GM18861 (cell line): ENCODE results near the gene PTPRK.
"Not testable (repeated sequence)": the region's sequence is repeated elsewhere in the genome, so short reads cannot be mapped to it uniquely, and the experiment has no call there.

Source experiments
- ATAC-seq: cut with Tn5 transposase; IDR thresholded peaks from one replicate; pipeline ENCODE4 v1.9.1; 2021; ENCODE audit not compliant: unreplicated experiment

PTPRK gene

DNA sequence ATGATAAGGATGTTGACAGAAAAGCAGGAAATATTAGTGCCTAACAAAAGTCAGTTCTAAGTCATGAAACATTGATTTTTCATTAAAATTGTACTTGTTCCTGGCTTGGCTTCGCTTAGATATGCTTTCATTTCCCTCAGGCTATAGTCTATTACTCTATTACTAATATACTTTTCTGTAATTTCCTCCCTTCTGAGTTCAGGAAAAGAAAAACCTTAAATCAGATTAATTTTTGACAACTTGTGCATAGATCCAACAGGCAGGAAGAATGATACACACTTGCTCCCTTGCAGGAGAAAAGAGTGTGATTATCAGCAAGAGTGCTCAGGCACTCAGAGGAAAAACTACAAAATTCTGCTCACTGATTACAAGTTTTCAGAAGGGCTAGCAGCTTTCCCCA, 474.4 kb downstream of the PTPRK start:
- ATAC-seq = no peak

DNA sequence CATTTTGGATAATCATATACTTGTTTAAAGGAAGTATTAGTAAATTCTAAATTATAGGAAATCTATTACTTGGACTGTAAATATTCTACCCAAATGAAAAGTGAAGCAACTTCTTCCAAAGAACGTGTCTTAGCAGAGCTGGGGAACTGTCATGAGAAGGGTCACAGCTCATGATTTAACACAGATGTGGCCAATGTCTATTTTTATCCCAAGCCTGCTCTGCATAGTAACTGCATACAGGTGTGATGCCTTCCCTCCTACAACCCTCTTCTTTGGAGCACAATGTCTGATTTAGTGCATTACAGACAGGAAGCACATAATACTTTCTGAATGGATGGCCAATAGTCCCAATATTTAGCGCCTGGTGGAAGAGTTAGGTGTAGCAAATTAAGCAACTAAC, 480.9 kb downstream of the PTPRK start:
- no peak for ATAC-seq

DNA sequence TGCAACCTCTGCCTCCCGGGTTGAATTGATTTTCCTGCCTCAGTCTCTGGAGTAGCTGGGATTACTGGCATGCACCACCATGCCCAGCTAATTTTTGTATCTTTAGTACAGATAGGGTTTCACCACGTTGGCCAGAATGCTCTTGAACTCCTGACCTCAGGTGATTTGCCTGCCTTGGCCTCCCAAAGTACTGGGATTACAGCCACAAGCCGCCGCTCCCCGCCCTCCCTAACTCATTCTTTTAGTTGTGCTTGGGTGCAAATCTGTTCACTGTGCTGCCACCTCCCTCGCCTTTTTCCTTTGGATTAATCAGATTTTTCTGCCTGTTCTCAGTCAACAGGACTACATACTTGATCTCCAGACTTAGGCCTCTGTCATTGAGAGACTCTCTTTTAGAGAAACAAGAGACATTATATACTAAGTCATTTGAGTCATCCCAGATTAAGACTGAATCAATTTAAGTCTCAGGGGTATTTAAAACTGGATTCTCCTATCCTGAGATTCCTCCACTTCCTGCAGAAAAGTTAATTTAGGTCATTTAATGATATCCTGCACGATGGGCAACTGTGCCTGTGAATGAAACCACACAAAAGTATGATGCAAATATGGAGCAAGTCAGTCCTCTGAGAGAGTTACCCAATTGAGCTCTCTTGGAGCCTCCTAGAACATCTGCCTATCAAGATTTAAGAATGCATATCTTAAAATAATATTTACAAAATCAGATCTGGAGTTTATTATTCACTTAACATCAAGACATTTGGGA, 483.4 kb downstream of the PTPRK start:
- no peak for ATAC-seq

DNA sequence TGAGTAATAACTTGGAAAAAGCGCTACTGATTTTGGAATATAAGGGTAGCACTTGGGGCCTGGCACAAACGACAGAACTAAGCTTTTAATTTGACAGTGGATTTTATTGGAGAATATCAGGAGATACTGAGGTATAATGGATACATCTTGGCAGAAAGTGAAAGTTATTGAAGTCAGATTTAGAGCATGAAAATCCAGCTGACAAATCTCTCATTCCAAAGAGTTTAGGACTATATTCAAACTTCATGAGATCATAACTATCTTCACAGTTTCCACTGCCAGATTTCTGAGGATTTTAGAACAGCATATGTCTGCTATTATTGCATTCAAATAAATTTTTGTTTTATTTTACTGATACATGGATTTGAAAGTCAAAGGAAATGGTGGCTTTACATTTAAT, 487.2 kb downstream of the PTPRK start:
- ATAC-seq = no peak

DNA sequence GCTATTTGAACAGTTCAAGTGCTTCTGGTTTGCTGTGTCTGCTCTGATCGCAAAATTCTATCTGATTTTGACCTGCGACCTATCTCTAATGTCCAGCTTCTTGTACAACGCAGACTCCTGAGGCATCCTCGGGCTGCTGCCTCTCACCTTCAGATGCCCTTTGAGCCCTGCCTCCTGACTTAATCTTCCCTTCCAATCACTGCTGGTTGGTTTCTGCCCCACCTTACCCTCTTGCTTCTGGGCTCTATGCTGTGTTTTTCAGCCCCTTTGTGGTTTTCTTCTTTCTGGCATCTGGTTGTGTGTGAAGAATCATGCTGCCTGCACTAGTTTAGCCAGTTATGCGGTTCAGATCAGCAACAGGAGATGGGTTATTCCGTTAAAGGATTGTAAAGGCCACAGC, 488.4 kb downstream of the PTPRK start:
- no peak for ATAC-seq

DNA sequence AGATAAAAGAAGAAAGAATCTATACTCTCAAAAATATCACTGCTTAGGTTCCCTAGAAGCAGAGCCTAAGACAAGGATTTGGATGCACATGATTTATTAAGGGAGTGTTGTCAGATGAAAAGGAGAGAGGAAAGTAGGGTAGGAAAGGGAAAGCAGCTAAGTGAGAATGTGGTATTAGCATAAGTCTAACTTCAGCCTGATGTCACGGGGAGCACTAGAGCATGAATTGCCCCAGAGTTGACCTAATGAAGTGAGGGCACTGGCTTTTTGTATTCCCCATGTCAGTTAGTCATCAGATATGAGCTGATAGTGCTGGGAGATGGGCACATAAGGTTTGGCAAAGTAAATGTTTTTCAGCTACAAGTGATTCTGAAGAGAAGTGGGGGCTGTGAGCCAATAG, 490.6 kb downstream of the PTPRK start:
- ATAC-seq = peak; percentile 82

DNA sequence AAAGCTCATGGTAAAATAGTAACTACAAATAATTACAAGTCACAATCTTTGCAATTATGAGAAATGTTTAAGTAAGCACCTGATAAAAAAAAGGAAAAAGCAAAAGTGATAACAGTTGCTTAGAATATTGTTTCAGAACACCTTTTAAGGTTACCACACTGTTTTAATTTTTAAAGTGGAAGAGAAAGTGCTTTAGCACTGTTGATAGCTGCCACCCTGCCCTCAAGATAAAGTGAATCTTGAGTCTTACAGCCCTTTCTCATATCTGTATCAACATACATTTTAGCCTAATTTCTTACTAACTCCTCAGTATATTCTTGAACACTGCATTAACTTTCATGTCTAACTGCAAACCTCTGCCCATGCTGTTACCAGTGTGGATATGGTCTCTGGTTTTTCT, 492.2 kb downstream of the PTPRK start:
- no peak for ATAC-seq

DNA sequence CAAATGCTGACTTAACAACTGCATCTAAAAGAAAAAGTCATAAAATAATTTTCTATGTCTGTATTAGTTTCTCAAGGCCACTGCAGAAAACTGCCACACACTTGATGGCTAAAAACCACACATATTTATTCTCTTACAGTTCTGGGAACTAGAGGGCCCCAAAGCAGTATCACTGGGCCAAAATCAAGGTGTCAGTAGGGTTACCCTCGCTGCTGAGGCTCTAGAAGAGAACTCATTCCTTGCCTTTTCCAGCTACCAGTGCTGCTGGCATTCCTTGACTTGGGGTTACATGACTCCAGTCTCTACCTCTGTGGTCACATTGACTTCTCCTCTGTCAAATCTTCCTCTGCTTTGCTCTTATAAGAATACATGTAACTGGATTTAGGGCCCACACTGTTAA, 494.9 kb downstream of the PTPRK start:
- no peak for ATAC-seq

DNA sequence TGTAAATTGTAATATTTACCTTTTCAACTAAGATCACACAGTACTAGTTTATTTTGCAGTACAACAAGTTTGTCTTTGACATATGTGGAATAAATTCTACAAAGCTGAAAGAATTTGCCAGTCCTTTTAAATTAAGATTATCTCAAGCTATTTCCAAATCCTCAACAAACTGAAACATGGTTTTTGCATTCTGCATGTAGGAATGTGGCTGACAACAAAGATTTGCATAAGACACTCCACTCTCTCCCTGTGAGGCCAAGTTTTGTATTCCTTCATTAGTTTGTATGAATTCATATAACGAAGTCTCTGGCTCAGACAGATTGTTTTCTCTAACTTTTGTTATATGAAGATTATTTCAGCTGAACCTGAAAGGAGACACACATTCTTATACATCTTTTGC, 495.4 kb downstream of the PTPRK start:
- no peak for ATAC-seq

DNA sequence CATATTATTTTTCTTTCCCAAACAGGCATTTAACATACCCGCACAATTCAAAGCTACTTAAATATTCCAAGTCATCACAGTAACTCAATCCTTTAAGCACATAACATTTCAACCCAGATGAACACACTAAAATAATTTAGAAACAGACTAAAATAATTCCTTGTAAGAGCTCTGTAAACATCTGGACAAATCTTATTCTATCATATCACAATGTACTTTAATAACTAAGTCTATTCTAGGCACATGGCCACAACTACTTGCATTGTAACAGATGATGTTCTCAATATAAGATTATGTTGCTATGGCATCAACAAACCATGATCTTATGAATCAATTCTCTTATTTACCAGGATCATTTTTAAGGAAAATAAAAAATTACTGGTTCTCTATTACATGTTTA, 496.4 kb downstream of the PTPRK start:
- ATAC-seq = no peak

DNA sequence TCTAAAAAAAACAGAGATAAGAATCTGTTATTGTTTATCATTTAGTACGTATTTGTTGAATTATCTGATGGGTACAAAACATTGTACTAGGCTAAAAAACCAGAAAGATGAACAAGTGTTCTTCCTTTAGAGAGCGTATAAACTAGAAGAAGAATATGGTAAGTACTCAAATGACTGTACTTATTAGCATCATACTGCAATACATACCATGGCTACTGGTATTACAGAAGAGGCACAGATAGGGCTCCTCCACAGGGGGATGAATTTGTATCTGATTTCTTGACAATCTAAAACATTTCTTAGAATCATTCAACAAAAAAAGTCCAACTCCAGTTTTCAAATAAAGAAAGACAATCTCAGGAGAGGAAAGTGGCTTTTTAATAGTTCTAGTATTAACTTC, 501.6 kb downstream of the PTPRK start:
- ATAC-seq = no peak

DNA sequence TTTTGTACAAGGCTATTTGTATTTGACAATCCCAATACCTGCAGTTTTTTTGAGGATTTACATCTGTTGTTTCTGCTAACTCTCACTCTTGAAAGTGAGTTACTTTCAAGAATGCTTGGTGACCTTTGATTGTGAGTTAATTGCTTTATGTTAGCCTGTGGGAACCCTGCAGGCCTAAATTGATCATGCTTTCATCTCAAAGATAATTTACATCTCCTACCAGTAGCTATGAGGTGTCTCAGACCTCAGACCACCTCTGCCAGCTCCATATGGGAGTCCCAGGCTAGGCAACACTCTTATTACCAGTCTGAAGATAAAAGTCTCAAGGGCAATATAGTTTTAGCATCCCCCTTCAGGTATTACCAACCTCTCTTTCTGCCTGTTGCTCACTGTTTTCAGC, 503.1 kb downstream of the PTPRK start:
- no peak for ATAC-seq

DNA sequence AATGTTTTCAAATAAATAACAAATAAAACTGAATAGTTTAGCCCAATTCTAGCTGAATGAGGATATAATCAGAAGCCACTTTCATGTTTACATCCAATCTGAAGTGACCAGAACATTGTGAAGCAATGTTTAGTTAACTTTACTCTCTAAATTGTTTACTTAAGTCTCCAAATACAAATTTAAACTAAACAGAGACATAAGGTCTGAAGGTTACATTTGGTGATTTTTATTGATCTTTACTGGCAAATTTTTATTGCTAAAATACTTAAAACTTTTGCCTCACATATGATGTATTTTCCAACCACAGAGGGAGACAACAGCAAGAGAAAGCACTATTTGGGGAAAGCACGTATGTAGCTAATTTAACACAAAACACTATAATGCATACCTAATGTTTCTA, 512.7 kb downstream of the PTPRK start:
- ATAC-seq = no peak

DNA sequence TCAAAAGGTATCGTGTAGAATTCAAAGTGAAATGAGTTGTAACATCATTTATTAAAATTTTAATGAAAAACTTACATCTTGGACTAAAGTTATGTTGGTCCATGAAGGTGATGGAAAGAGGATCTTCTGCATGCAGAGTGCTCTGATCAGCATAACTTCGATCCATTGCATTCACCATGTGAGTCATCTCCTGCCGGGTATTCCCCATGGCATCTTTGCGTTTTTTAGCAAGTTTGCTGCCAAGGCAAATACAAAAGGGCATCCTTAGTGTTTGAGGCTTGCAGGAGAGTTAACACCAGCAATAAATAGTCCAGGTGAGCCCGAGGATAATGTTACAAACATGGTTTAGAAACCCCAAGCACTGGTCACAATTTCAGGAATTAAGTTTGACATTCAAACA, 515.4 kb downstream of the PTPRK start:
- ATAC-seq = no peak

DNA sequence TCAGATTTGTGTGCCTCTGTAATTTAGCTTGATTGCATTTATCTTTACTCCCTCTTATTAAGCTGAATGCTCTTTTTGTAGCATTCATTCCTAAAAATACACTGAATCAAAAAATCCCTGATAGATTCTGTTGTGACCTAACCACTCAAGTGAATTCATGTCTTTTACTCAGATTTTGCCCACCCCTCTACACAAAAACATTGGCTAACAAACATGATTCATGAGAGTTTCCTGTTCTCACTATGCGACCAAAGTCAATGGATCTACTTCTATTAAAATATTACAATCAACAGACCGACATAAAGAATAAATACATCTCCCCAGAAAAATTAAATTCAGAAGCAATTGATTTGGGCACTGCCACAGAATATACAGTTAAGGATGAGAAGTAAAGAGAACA, 520.0 kb downstream of the PTPRK start:
- ATAC-seq = no peak

DNA sequence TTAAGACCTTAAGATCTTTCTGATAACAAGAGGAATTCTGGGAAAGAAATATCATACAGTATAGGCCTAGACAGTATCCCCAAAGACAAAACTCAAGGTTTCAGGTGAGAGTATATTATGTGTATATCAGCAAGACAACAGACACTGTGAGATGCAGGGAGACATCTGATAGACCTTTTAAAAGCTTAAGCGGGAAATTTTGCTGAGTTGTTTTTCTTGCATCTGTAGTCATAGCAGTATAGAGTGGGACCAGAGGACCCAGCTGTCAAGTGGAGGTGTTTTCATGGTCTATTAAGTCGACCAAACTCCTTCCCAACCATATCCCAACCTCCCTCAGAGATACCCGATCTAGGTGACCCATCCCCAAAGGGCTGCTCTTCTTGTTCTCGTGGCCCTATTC, 521.4 kb downstream of the PTPRK start:
- ATAC-seq = no peak

DNA sequence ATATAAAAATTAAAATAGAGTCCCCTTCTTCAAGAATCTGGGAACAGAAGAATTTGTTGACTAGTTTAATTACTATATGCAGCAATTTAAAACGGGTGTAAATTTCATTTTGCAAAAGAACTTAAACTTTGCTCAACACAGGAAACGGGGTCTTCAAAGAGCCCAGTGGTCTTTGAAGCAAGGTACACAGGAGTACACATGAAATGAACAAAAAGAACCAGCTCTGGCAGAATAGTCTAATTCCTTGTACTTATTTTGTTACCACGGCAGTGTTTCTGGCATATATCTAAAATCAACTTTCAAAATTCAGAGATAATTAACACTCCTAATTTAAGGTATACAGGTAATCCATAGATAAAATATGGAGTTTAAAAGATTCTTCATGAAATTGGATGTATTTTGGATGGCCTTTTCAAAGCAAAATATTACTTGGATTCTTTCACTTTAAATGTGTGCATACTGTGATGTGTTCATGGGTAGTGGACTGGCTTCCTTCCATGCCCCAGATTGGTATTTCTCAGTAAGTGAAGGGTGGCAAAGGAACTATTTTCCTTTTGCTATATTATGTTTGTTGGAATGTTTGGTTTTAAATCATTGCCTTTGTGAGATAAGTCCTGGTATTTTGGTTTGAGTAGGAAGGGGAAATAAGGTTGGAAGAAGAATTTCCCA, 522.8 kb downstream of the PTPRK start:
- no peak for ATAC-seq

DNA sequence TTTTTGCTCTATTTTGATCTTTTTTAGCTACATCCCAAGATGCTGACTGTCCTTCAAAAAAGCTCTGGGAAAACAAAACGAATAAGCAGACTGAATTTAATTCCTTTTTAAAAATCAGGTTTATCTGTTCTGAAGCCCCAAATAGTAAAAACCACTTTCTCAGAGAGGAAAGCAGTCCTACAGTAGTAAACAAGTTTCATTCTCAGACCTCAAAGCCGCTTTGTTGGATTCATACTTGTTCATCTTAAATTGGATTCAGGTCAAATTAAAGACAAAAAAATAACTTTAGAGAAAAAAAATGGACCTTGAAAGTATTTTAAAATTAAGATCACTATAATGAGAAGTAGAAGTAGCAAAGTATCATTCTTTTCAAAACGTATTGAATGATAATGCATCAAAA, 523.5 kb downstream of the PTPRK start:
- no peak for ATAC-seq

DNA sequence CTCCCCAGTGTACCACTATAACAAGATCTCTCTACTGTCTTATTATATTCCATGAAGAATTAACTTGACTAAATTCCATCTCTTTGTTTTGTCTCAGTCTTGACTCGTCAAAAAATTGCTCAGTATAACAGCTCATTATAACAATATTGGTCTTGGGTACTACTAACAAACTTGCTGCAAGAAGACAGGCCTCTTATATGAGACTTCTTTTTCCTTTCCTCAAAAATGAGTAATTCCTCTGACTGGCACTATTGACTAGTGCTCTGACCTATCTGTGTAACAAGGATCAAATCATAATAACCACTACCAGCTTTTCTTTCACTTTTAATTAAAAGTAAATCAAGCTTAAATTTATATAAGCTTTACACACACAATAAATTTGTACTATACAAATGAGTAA, 528.3 kb downstream of the PTPRK start:
- ATAC-seq = no peak

DNA sequence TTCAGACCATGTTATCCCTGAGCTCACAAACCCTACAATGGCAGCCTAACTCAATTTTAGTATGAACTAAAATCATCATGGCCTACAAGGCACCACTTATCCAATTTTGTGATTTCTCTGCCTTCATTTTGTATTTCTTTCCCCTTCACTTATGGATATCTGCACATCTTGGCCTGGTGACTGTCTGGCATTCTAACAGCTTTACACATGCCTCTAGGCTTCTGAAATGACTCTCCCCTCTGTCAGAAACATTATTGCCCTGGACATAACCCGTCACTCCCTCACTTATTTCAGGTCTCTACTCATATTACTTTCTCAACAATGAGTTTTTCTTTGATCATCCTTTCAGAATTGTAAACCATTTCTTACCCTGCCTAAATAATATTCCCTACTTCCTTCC, 530.3 kb downstream of the PTPRK start:
- ATAC-seq = no peak

DNA sequence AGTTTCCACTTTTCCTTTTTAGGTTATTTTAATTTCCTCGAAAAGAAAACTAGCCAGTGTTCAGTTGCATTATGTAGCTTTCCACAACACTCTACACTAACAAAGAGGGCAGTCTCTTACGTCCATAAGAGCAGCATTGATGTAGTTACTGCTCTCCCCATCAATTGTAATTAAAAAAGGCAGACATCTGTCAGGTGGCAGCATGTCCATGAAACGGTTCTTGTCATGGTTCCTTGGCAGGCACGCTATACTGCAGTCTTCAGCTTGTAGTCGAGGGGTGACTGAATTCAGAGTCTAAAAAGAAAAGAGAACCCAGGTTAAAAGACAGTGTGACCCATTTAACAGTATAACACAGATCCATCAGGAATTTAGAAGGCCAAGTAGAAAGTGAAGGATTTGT, 539.4 kb downstream of the PTPRK start:
- no peak for ATAC-seq

DNA sequence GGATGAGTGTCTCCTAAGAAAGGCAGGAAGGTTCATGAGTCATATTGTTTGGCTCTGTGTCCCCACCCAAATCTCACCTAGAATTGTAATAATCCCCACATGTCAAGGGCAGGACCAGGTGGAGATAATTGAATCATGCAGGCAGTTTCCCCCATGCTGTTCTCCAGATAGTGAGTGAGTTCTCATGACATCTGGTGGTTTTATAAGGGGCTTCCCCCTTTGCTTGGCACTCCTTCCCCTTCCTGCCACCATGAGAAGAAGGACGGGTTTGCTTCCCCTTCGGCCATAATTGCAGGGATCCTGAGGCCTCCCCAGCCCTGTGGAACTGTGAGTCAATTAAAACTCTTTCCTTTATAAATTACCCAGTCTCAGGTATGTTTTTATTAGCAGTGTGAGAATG, 542.2 kb downstream of the PTPRK start:
- ATAC-seq = not testable (repeated sequence)

DNA sequence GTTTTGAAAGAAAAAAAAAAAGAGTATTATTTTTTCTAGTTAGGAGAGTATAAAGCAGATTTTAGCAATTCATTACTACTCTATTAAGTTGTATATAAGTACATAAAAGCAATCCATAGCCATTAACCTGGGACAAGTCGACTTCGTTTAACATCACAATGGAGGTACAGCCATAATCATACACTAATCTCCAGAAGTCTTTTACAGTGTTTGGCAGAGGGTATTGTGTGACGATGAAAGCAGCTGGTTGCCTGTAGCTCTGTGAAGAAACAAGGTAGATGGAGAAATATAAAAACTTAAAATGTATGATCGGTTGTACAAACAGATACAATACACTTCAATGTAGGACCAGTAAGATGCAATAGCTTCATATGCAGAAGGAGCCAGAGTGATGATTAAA, 543.6 kb downstream of the PTPRK start:
- no peak for ATAC-seq
